HepG2 (cell line): ENCODE results near the gene OSBP.

Experiments
- TF ChIP-seq, protein P1 (sequence below): sonication (generic); formaldehyde crosslinking; IDR thresholded peaks from 2 replicates; pipeline ENCODE4 v1.5.0; 2020; ENCODE audit warnings: mild to moderate bottlenecking, missing genetic modification reagents, moderate library complexity
- TF ChIP-seq, protein P2 (sequence below): sonication (generic); formaldehyde crosslinking; IDR thresholded peaks from 2 replicates; pipeline ENCODE4 v1.4.0; 2020; ENCODE audit warnings: low read depth, mild to moderate bottlenecking, missing genetic modification reagents

DNA sequence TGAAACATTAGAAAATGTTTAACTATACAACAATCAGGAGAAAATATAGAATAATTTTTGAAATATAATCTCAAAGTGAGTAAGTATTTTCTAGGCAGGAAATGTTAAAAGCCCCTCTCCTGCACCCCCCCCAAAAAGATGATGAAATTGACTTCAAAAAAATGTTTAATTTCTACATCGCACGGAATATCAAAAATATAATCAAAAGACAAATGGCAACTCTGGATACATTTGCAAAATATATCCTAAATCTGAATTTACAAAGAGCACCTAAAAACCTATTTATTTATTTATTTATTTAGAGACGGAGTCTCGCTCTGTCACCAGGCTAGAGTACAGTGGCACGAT is 67.3 kb downstream of the OSBP start:
- TF ChIP-seq, protein P1, sequence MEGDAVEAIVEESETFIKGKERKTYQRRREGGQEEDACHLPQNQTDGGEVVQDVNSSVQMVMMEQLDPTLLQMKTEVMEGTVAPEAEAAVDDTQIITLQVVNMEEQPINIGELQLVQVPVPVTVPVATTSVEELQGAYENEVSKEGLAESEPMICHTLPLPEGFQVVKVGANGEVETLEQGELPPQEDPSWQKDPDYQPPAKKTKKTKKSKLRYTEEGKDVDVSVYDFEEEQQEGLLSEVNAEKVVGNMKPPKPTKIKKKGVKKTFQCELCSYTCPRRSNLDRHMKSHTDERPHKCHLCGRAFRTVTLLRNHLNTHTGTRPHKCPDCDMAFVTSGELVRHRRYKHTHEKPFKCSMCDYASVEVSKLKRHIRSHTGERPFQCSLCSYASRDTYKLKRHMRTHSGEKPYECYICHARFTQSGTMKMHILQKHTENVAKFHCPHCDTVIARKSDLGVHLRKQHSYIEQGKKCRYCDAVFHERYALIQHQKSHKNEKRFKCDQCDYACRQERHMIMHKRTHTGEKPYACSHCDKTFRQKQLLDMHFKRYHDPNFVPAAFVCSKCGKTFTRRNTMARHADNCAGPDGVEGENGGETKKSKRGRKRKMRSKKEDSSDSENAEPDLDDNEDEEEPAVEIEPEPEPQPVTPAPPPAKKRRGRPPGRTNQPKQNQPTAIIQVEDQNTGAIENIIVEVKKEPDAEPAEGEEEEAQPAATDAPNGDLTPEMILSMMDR (CRISPR knock-in tag), result no peak
- TF ChIP-seq, protein P2, sequence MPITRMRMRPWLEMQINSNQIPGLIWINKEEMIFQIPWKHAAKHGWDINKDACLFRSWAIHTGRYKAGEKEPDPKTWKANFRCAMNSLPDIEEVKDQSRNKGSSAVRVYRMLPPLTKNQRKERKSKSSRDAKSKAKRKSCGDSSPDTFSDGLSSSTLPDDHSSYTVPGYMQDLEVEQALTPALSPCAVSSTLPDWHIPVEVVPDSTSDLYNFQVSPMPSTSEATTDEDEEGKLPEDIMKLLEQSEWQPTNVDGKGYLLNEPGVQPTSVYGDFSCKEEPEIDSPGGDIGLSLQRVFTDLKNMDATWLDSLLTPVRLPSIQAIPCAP (CRISPR knock-in tag), result no peak
